GM19463 (cell line): Measurements from ENCODE around the gene GHRH.

Experiments used
- ATAC-seq: cut with Tn5 transposase; IDR thresholded peaks from one replicate; pipeline ENCODE4 v1.9.1; 2021; ENCODE audit warnings: mild to moderate bottlenecking, moderate library complexity; ENCODE audit not compliant: unreplicated experiment

The GHRH gene

DNA sequence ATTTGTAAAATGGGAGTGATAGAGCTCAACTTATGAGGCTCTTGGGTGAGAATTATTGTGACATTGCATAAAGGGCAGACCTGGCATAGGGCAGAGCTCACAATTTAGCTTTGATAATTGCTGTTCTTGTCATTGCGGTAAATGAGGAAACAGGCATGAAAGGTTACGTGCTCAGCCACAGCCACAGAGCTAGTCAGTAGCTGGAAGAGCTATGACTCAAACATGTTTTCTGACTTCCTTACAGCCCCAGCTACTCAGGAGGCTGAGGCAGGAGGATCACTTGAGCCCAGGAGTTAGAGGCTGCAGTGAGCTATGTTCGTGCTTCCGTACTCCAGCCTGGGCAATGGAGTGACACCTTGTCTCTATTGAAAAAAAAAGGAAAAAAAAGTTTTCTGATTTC lies 3.5 kb upstream of the GHRH start:
- ATAC-seq = no peak

DNA sequence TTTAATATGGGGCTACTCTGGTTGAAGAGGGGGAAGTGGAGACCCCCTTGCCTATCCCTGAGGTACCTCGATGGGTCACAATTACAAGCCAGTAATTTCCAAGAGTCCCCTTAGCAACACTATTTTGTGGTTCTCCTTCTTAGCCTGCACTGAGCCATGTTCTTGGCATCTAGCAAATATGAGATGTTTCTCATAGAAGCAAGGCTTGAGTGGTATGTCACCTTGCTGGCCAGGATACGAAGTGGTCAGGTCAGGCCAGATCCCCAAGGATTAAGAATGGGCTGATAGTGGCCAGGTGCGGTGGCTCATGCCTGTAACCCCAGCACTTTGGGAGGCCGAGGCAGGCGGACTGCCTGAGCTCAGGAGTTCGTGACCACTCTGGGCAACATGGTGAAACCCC lies 2.1 kb upstream of the GHRH start:
- ATAC-seq = no peak

DNA sequence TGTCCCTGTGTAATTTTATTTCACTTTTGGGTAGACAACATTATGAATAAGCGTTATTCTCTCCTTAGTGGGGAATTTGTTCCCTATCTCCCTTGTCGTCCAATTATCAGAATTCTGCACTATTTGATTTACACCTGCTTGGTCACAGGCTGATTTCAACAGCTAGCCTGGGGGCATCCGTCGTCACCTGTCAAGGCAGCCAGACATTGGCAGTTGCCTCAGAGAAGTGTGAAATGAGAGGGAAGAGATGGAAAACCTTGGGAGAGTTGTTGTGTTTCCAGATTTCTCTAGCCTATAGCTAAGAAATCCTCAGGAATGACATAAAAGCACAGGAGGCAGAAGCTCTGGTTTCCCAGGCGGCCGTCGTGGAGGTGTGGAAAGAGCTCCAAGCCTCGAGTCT lies 891 bp upstream of the GHRH start:
- ATAC-seq = no peak

DNA sequence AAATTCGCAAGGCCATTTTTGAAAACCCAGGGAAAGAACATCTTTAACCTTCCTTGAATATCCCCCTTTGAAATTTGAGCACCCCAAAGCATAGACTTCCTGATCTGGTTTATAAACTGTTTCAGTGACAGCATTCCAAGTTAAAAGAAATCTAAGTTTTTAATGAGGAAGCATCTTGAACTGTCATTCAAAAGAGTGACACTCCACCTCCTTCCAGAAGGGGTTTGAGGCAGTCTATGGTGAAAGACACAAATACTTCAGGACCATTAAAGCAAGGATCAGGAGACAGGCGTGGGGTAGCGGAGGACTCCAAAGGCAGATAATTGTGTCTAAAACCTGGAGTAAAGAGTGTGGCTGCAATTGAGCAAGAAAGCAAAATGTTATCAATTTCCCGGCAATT lies 691 bp downstream of the GHRH start:
- ATAC-seq = no peak

DNA sequence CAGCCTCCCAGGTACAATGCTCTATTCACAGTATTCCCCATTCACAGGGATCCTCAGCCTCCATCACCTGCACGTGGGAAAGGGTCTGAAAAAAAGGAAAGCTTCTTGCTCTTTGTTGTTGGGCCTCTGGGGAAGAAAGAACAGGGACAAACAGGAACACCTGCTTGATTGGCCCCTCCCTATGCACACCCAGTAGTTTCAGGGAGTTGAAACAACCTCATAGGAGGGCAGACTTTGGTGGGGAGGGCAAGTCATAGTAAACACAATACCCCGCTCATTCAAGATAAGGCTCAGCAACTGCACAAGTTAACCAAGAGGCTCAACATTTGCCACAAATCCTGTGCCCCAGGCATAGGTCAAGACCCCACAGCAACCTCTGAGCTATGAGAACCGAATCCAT lies 1.7 kb downstream of the GHRH start:
- no peak for ATAC-seq

DNA sequence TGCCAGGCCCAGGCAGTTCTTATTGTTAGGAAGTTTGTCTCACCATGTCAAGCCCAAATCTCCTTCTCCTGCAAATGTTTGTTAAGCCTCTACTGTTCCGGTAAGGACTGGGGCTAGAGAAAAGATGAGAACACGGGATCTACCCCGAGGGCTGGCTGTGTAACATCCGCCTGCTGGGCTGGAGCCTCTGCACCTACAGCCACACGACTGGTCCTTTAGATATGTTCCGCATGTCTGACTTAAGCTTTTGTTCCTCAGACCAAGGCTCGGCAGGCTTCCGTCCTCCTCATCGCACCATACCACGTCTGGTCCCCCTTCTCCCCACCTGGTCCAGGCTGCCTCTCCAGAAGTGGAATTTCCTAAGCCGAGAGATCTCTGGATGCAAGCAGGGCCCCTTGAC lies 2.6 kb downstream of the GHRH start:
- ATAC-seq = no peak

DNA sequence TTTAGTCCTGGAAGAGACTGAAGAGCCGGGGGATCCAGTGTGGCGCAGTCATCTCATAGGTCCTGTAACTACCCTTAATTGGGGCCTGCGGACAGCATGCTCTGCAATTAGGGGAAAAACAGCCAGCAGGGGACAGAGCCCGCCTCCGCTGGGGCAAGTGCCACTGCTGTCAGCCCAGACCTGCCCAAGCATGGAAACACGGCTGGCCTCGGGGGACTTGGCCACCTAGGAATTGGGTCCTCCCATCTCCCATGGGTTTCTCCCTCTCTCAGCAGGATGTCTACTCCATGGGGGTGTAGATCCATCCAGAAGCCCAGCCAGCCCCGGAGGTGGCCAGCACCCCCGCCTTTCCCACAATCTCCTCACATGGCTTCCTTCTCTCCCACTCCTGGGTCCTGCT lies 3.6 kb downstream of the GHRH start:
- ATAC-seq = no peak

DNA sequence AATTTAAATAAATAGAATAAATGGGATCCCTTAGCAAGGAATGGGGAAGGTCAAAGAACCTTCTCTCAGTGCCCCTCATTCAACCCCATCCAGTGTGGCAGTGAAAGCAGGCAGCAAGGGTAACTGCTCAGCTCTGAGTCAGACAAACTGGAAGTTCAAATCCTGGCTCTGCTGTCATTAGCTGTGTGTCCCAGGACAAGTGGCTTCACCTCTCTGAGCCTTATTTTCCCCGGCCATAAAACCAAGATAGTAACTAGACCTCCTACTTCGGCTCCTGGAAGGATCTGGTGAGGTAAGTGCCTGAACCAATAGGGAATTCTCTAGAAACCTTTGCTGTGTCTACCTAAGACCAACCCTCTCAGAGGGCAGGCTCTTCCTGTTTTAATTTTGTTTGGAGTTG lies 4.1 kb downstream of the GHRH start:
- no peak for ATAC-seq

DNA sequence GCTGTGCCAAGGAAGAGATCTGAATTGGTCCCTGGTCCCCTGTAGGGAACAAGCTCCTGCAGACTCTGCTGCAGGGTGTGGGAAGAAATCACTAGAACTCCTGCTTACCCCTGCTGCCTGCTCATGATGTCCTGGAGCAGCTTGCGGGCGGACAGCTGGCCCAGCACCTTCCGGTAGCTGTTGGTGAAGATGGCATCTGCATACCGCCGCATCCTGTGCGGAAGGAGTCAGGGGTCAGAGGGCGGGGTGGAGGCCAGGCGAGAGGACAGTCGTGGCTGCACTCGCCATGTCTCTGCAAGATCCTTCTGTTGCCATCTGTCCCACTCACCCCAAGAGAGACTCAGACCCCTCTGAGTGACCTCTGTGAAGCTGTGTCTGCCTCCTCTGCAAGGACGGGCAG lies 5.3 kb downstream of the GHRH start:
- no peak for ATAC-seq

DNA sequence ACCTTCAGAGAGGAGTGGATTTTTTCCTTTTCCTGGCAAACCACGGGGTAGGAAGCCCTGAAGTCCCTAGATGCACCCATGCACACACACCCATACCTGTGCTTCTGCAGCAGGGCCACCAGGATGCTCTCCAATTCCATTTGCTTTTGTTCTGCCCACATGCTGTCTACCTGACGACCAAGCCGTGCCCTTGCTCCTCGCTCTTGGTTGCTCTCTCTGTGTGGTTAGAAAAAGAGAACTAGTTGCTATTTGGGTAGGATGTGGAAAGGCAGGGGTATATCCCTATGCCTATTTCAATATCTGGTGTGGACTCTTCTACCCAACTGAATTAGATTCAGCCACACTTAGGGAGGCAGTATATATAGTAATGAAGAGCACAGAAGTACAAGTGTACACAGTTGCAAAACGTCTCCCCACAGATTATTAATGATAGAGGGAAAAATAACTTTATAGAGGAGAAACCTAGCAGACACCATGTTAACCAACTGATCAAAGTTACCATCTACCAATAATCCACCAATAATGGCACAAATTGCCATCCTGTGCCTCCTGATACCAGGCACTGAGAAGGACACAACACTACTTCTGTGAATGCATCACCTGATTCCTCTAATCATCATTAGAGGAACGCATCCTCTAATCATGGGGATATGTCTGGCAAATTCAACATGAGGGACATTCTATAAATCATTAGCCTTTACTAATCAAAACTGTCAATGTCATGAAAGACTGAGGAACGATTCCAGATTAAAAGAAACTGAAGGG lies 7.3 kb downstream of the GHRH start:
- ATAC-seq = no peak

DNA sequence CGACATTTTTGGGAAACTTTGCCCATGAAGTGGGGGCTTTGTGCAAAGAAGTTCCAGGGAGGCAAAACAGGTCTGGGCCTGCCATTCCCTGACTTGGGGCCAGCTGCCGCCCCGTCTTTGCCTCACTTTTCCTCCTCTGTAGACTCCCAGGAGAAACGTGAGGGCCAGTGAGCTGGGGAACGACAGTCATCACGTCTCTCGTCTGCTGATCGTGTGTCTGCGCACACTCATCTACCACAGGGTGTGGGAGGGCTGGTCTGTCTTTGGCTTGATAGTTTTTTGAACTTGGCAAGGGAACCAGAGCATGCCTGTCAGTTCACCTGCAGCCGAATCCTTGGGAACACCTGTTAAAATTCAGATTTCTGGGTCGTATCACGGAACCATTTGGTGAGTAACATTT lies 8.5 kb downstream of the GHRH start:
- no peak for ATAC-seq

DNA sequence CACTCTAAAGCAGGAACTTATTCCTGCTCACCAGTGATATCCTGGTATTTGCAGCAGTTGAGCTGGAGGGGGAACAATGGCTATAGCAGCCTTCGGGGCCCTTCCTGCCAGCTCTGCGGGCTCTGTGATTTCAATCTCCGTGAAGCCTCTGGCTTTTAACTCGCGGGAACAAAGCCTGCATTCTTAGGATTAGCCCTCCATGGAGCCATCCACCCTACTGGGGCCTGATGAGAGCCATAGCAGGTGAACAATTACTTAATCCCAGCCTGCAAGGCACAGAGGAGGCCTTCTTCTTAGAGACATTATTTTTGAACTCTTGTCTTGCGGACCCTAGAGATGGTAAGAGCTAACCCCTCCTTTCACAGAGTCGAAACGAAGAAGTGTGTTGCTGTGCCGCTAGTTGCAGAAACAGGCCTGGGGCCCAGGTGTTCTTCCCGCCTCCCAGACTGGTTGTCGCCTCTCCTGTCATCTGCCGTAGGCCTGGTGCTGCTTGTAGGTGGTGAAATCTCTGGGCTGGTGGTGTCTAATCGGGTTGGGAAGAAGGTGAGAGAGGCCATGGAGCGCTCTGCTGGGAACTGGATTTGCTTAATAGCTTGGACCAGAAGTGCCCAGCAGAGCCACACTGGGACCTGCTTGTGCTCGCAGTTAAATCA lies 9.7 kb downstream of the GHRH start:
- ATAC-seq = no peak

DNA sequence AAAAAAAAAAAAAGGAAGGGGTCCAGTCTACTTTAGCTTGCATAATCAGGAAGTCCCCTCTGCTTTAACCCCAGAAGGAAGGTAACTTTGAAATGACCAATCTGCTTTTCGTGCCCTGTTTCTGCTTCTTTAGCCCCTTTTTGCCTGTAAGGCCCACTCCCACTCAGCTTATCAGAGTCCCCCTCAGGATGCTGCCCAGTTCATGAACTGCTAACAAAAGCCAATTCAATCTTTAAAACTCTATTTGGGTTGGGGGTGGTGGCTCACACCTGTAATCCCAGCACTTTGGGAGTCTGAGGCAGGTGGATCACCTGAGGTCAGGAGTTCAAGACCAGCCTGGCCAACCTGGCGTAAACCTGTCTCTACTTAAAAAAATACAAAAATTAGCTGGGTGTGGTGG lies 12.3 kb downstream of the GHRH start:
- no peak for ATAC-seq

DNA sequence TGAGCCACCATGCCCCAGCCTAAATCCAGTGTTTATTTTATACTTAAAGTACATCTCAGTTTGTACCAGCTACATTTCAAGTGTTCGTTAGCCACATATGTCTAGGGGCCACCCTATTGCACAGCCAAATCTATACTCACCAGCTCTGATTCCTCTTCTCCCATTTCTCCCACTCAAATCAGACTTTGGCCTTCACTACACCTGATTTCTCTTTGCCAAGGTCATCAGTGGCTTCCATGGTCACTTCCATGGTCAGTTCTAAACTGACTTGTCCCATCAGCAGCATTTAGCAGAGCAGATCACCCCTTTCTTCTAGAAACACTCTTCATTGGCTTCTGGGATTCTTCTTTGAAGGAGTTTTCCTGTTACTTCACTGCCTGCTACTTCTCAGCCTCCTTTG lies 14.1 kb downstream of the GHRH start:
- no peak for ATAC-seq

DNA sequence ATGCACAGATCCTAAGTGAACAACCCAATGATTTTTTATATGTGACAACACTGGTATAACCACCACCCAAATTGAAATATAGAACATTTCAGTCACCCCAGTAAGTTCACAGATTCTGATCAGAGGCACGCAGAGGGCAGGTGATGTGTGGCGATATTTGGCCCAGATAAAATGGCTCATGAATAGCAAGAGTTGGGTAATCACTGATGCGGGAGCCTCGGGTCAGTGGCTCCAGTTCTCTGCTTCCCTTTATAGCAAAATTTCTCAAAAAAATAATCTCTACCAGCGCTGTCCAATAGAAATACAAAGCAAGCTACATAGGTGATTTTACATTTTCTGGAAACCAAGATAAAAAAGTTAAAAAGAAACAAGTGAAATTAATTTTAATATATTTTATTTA lies 14.9 kb downstream of the GHRH start:
- ATAC-seq = no peak

DNA sequence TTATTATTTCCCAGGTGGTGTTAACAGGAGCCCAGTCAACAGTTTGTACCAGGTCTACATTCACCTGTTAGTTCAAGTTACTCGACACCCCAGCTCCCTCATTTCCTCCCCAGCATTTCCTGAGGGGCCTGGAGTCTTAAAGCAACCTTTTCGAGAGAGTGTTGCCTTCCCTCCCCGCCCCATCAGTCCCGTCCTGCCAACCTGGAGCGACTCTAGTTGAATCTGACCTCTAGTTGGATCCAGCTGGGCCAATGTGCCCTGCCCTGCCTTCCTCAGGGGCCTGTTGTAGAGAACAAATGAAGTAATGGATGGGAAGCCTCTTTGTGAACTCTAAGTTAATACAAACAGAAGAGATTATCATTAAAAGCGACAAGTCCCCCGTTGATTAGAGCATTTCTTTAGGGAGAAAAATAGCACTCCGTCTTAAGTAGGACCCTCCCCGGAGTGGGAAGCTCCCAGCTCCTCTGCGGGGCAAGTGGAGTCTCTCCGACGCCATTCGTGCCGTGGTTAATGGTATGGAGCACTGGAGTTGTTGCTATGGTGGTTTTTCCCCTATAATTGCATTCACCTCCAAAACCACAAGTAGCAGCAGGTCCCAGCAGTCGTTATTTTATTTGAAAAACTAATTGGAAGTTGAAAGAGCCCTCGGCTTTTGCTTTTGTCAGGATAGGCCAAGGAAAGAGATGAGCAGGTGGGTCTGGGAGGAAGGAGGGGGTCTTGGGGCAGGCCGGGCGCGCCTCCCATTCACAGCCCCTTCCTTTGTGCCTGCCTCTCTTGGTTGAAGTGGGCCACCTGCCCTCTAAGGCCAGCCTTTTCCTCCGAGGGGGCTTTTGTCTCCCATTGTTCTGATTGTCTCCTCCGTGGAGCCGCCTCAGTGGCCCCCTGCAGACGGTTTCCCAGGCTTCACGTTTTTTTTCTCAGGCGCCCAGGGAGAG lies 16.1 kb downstream of the GHRH start:
- no peak for ATAC-seq

DNA sequence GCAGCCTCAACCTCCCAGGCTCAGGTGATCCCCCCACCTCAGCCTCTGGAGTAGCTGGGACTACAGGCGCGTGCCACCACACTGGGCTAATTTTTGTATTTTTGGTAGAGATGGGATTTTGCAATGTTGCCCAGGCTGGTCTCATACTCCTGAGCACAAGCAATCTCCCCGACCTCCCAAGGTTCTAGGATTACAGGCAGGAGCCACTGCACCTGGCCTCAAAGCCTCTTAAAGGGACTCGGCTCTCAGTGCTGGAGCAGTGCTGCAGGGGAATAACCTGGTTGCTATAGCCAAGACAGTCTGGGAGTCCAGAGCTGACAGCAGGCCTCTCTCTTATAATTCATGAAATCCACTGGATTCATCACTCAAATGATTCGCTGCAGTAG lies 17.0 kb downstream of the GHRH start:
- ATAC-seq = no peak

DNA sequence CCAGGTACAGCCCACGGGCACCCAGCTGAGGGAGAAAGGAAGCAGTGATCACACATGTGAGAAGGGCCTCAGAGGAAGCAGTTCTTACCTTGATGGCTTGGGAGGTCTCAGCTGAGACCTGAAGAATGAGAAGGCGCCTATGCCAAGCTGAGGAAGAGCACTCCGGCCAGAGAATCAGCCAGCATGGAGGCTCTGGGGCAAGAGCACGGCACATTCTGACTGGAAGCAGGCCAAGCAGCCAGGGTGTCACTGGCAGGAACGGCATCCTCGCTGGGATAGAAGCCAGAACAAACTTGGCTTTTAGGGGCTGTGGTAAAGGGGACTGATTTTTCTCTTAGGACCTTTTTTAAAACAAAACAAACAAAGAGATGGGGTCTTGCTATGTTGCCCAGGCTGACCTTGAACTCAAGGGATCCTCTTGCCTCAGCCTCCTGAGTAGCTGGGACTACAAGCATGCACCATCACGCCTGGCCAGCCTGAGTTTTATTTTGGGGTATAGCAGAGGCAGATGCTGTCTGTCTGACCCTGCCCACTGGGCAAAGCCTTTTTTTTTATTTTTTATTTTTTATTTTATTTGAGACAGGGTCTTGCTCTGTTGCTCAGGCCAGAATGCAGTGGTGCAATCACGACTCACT lies 17.6 kb downstream of the GHRH start:
- ATAC-seq = no peak

DNA sequence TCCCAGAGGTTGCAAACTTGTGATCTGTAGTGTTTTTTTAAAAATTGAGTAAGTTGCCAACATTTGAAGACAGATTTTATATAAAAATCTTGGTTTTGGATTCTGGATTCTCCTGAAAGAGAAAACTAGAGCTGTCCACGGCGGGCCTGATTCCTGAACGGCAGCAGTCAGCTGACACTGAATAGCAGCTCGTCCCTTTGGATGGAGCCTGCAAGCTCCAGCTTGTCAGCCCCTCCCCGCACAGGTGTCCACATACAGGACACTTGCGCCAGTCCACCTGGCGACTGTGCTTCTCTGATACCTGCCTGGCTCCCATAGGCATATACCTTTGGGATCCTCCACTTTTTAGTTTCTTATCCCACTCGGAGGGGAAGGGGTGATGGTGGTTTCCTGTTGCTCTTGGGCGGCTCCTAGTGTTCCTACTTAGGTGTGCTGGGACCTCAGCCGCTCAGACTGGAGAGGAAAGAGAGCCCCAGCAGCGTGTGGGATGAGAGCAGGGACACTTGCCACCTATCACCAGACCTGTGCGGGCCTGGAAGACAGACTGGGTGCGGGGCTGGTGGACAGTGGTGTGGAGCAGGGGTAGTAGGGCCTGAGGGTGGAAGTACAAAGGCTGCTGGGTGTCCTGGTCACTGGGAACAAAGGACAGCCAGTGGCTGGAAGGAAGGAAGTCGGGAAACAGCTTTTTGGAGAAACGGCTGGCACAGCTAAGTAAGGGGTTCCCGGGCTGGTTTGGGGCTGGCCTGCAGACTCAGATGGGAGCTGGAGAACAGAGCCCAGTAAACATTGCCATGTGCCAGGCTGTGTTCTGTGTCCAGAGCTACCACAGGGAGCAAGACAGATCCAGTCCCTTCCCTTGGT lies 18.3 kb downstream of the GHRH start:
- no peak for ATAC-seq

DNA sequence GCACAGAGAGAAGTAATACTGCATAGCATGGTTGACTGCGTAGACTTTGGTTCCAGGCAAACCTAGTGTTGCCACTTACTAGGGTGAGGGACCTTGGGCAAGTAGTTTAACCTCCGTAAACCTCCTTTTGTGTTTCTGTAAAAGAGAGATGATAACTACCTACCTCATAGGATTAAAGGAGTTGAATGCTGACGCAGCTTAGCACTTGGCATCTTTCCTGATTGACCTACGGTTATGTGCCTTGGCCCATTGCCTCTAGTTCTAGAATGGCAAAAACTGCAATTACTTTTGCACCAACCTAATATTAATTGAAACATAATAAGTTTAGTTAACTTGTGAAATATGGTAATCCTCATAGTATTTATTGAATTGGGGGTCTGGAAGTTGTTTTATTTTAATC lies 19.1 kb downstream of the GHRH start:
- ATAC-seq = no peak
